ENCODE data around the gene ROBO4.

ROBO4 gene

DNA sequence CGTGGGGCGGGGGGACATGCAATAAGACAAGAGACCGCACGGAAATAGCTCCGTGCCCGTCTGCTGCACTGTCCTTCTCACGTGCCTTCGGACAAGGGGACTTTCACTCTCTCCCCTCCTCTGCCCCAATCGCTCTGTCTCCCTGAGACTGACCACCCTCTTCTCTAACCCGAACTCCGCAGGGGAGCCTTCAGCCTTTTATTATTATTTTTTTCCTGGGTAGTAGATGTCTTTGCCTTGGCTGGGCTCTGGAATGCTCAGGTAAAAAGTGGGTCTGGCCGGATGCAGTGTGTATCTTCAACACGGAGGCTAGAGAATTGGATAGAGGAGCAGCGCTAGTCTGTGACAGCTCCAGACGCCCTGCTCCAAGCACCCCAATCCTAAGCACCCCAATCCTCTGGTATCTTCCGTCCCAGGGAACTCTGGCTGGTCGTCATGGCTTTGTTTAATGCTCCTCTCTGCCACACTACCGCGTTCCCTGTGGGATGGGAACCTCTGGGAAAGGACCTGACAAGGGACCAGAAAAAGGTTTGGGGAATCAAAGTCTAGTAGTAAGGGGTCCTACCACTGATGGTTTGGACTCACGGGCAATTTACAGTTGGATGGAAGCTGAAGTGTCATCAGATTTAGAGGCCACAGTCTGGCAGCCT, 57.6 kb downstream of the ROBO4 start:
- no peak for DNase-seq

GRCh38 chr11:124839128-124839971, 58.3 kb downstream of the ROBO4 start:
- no peak for DNase-seq

DNA sequence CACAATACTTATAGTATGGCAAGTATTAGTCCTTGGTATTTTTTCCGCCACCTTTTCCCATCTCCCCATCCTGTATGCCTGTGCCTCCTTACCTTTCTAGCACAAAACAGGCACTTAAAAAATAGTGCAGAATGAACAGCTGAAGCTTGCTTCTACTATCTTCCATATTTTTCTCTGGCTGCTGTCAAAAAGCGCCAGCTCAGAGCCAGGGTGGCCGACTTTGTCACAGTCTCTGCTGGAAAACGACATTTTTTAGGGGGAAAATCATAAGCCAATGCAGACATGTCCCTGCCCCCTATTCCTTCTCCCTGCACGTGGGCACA, 58.9 kb downstream of the ROBO4 start:
- no peak for DNase-seq

- peak in 1 of 2 donors; percentile 33 for DNase-seq
Measured at GRCh38 chr11:124837491-124837856, 60.2 kb downstream of the ROBO4 start.

DNA sequence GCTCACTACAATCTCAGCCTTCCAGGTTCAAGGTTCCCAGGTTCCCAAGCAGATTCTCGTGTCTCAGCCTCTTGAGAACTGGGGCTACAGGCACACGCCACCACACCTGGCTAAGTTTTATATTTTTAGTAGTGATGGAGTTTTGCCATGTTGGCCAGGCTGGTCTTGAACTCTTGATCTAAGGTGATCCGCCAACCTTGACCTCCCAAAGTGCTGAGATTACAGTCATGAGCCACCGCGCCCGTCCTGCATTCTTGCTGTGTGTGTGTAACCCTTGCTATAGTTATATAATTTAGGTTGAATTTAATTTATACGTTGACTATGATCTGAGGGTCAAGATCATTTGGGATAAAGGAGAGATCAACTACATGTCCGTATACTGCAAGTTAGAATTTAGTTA, 61.7 kb downstream of the ROBO4 start:
- DNase-seq, result no peak

DNA sequence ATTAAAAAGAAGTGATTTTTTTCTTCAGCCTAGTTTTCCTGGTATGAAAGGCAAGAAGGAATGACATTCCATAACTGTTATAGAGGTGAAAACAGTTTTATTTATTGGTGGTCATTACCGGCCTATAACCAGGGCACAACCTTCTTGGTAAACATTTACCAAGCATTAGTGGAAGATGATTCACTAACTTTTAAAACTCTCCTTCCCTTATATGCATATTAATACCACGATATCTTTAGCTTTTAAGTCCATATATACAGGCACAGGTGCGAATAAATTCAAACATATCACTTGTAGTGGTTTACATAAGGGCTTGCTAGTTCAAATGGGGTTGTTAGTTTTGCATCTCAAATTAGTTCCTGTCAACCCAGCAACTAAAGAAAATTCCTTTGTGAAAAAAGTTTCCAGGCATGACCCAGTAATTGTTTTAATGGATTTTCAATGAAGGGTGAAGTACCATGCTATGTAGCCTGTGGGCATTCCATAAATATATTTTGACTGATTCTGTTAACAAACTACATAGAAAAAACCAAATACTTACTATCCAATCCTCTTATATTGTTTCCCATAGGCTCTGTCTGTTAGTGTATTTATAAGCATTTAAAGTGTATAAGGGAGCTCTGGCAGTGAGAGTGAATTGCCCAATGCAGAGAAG, 63.0 kb downstream of the ROBO4 start:
- DNase-seq, result no peak
